Astrocyte (in vitro differentiated cells and primary cell): ENCODE measurements around the gene TBCB.

ENCODE experiments used
- EZH2 ChIP-seq: IDR thresholded peaks from 2 replicates; pipeline ENCODE4 v1.6.1; 2012; ENCODE audit warnings: mild to moderate bottlenecking, low read length, inconsistent platforms; ENCODE audit not compliant: insufficient read depth
- TF ChIP-seq, protein P1 (sequence below): IDR thresholded peaks from 2 replicates; pipeline ENCODE4 v1.5.1; 2011; ENCODE audit warnings: low read depth, mild to moderate bottlenecking, inconsistent platforms, low read length, moderate library complexity; ENCODE audit not compliant: insufficient read depth

DNA sequence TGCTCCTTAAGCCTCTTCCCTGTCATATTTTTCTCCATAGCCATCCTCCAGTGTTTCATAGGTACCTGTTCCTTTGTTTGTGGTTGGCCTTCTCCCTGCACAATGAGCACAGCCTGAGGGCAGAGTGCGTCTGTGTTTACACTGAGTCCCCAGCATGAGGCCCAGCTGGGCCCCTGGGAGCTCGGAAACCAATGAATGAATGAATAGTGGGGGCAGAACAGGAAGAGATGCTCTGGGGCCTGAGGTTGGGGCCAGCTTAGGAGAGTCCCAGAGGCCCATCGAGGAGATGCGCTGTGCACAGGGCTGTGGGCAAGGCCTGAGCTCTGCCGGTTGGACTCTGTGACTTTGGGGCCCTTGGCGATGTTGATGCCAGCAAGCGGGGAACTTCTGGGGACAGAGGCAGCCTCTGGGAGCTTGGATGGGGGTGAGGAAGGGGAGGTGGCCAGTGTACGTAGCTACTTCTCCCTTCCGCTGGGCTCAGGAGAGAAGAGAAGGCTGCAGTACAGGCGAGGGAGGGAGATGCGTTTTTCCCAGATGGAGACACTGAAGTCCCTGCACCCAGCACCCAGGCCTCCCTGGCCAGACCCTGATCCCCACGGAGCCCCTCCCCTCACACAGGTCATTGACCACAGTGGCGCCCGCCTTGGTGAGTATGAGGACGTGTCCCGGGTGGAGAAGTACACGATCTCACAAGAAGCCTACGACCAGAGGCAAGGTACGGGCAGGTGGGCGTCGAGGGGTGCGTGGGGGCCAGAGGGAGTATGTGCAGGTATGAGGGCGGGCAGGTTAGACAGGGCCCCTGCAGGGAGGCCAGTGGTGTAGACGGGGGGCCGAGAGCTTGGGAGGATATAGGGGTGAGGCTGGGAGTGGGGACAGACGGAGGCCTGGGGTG is 5.1 kb downstream of the TBCB start:
- TF ChIP-seq, protein P1, sequence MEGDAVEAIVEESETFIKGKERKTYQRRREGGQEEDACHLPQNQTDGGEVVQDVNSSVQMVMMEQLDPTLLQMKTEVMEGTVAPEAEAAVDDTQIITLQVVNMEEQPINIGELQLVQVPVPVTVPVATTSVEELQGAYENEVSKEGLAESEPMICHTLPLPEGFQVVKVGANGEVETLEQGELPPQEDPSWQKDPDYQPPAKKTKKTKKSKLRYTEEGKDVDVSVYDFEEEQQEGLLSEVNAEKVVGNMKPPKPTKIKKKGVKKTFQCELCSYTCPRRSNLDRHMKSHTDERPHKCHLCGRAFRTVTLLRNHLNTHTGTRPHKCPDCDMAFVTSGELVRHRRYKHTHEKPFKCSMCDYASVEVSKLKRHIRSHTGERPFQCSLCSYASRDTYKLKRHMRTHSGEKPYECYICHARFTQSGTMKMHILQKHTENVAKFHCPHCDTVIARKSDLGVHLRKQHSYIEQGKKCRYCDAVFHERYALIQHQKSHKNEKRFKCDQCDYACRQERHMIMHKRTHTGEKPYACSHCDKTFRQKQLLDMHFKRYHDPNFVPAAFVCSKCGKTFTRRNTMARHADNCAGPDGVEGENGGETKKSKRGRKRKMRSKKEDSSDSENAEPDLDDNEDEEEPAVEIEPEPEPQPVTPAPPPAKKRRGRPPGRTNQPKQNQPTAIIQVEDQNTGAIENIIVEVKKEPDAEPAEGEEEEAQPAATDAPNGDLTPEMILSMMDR, result no peak
- no peak for TF ChIP-seq EZH2
